GM13976 (cell line): ENCODE measurements around the gene WBP11.

ENCODE experiments used
- DNase-seq: peaks from one replicate; pipeline ENCODE4 v3.0.0; 2012; ENCODE audit warnings: low spot score
- CTCF ChIP-seq: IDR thresholded peaks from 2 replicates; pipeline ENCODE4 v1.5.1; 2012; ENCODE audit warnings: borderline replicate concordance, mild to moderate bottlenecking; ENCODE audit not compliant: insufficient read depth; ENCODE audit errors: extremely low read depth, missing control alignments, control extremely low read depth
- in situ Hi-C: fragments of 300-500 bp; cut with MboI; formaldehyde crosslinking; loops from one replicate; pipeline ENCODE4 v1.12.0; 2022; ENCODE audit warnings: low sequenced_read_pairs, mixed read lengths, inconsistent platforms; ENCODE audit not compliant: unreplicated experiment

Gene WBP11

GRCh38 chr12:14845350-14845750, 42.1 kb upstream of the WBP11 start:
- peak; percentile 67 for TF ChIP-seq CTCF
- in situ Hi-C loops, result no loop called here
- peak; percentile 67 for DNase-seq

GRCh38 chr12:14844401-14844800, 41.1 kb upstream of the WBP11 start:
- DNase-seq, result no peak

GRCh38 chr12:14843425-14843887, 40.2 kb upstream of the WBP11 start, which contains the start of gene ART4:
ART4 (minus strand) TSS chr12:14843526; CDS start chr12:14843113, 413 bp downstream.
- no peak for TF ChIP-seq CTCF
- no peak for DNase-seq
- in situ Hi-C loops, result loop anchor here (5.0 kb wide), 1 partner anchor 154 kb away; no protein-coding TSS in a partner anchor

More at GRCh38 chr12:14844401-14844800, 41.1 kb upstream of the WBP11 start:
- in situ Hi-C loops, result loop anchor here (5.0 kb wide), 1 partner anchor 153 kb away; no protein-coding TSS in a partner anchor
- no peak for TF ChIP-seq CTCF

GRCh38 chr12:14842315-14842714, 39.0 kb upstream of the WBP11 start:
- DNase-seq, result no peak
- in situ Hi-C loops, result loop anchor here (5.0 kb wide), 1 partner anchor 155 kb away; no protein-coding TSS in a partner anchor
- TF ChIP-seq CTCF, result no peak

GRCh38 chr12:14841761-14842160, 38.5 kb upstream of the WBP11 start:
- TF ChIP-seq CTCF, result no peak
- in situ Hi-C loops, result loop anchor here (5.0 kb wide), 1 partner anchor 156 kb away; no protein-coding TSS in a partner anchor
- no peak for DNase-seq

- no peak for DNase-seq
- no peak for TF ChIP-seq CTCF
- in situ Hi-C loops, result loop anchor here (5.0 kb wide), 1 partner anchor 157 kb away; no protein-coding TSS in a partner anchor
These were observed 37.3 kb upstream of the WBP11 start for GRCh38 chr12:14840616-14841015.

- in situ Hi-C loops, result no loop called here
- TF ChIP-seq CTCF, result no peak
- no peak for DNase-seq
These were observed 36.0 kb upstream of the WBP11 start for GRCh38 chr12:14839262-14839661.
